ENCODE measurements around the gene EBF4.

The EBF4 gene

GRCh38 chr20:2745060-2745910 is 52.7 kb downstream of the EBF4 start:
- no peak for DNase-seq

GRCh38 chr20:2745936-2746635 is 53.5 kb downstream of the EBF4 start:
- DNase-seq, result no peak

GRCh38 chr20:2746636-2747265 is 54.2 kb downstream of the EBF4 start:
- no peak for DNase-seq

- no peak for DNase-seq
Observed at GRCh38 chr20:2747676-2748235, 55.2 kb downstream of the EBF4 start.

- no peak for DNase-seq
Observed at GRCh38 chr20:2748551-2749342, 56.2 kb downstream of the EBF4 start.

GRCh38 chr20:2749343-2749950 is 56.9 kb downstream of the EBF4 start:
- no peak for DNase-seq

GRCh38 chr20:2749951-2750490 is 57.4 kb downstream of the EBF4 start:
- no peak for DNase-seq

GRCh38 chr20:2750491-2751251 is 58.1 kb downstream of the EBF4 start:
- no peak for DNase-seq

GRCh38 chr20:2751347-2751877 is 58.8 kb downstream of the EBF4 start:
- DNase-seq, result no peak

GRCh38 chr20:2751878-2752566 is 59.4 kb downstream of the EBF4 start:
- DNase-seq, result peak; percentile 67

GRCh38 chr20:2752567-2753460 is 60.2 kb downstream of the EBF4 start:
- DNase-seq, result peak; percentile 65

GRCh38 chr20:2753461-2754040 is 61.0 kb downstream of the EBF4 start:
- no peak for DNase-seq

GRCh38 chr20:2754424-2754823 is 61.8 kb downstream of the EBF4 start:
- DNase-seq, result no peak

- DNase-seq, result no peak
Observed at GRCh38 chr20:2755451-2756055, 63.0 kb downstream of the EBF4 start.

GRCh38 chr20:2756056-2756611 is 63.6 kb downstream of the EBF4 start:
- DNase-seq, result no peak

- DNase-seq, result no peak
Observed at GRCh38 chr20:2757001-2757400, 64.4 kb downstream of the EBF4 start.

- no peak for DNase-seq
Observed at GRCh38 chr20:2757969-2758368, 65.4 kb downstream of the EBF4 start.

GRCh38 chr20:2759143-2759542 is 66.6 kb downstream of the EBF4 start:
- no peak for DNase-seq

Measured in CD4-positive, alpha-beta T cell treated with Interleukin-6 for 4 hours (primary cell).